KOPT-K1 (cell line): ENCODE measurements around the gene PLEKHA5.
"Not testable (repeated sequence)": the region's sequence is repeated elsewhere in the genome, so short reads cannot be mapped to it uniquely, and the experiment has no call there.

Source experiments
- H3K27ac ChIP-seq: fragments of 200-600 bp; sonication (generic); 2 replicates; pipeline ENCODE4 v1.5.1; 2016; ENCODE audit warnings: antibody characterized with exemption, mild to moderate bottlenecking, low read depth, low read length; ENCODE audit not compliant: poor library complexity, severe bottlenecking
- H3K36me3 ChIP-seq: fragments of 200-600 bp; sonication (generic); 2 replicates; pipeline ENCODE4 v1.5.1; 2017; ENCODE audit warnings: antibody characterized with exemption, mild to moderate bottlenecking, low read length, moderate library complexity; ENCODE audit not compliant: insufficient read depth
- H3K9me3 ChIP-seq: fragments of 200-600 bp; sonication (generic); 2 replicates; pipeline ENCODE4 v1.5.1; 2017; ENCODE audit warnings: antibody characterized with exemption, low read length, mild to moderate bottlenecking; ENCODE audit not compliant: insufficient read depth, poor library complexity, severe bottlenecking

The PLEKHA5 gene

DNA sequence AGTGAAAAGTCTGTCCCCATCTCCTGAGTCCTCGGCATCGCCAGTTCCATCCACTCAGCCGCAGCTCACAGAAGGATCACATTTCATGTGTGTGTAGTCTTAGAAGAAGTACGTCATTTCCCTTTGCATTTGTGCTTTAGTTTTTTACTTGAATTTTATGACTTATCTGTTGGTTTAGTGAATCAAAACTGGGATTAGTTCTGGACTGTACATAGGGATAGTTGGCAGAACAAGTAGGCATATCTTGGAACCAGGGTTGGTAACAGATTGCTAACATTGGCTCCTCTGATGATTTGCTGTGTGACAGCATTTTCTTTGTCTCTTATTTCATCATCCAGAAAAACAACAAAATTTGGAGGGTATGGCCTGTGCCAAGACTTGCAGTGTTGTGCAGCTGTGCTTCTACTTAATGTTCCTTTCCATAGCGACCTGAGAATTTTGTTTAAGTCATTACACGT is 240.2 kb downstream of the PLEKHA5 start:
- no peaks in the 10 kb centered on the region for H3K9me3 ChIP-seq
- no peaks in the 10 kb centered on the region for H3K36me3 ChIP-seq
- no peak overlapping the region for H3K27ac ChIP-seq

DNA sequence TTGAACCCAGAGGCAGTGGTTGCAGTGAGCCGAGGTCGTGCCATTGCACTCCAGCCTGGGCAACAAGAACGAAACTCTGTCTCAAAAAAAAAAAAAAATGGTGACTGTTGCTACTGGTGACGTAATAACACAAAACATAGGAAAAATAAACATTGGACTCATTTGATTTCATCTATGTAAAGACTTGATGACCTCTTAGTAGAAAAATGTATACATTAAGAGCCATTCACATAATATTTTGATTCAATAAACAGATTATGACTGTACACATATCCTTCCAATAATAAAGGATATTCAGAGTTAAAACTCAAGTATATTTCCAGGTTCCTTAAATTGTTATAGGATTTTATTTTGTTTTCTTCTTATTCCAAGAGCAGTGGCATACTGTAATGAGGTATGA is 244.1 kb downstream of the PLEKHA5 start:
- no peaks in the 10 kb centered on the region for H3K36me3 ChIP-seq

GRCh38 chr12:19375888-19376287 is 246.4 kb downstream of the PLEKHA5 start:
- no peaks in the 10 kb centered on the region for H3K36me3 ChIP-seq
- no peaks in the 10 kb centered on the region for H3K9me3 ChIP-seq
- no peak overlapping the region for H3K27ac ChIP-seq

More for the DNA sequence above, 244.1 kb downstream of the PLEKHA5 start:
- Histone ChIP-seq H3K9me3 (no peaks in the 10 kb centered on the region), H3K27ac (no peak overlapping the region)

- H3K9me3 ChIP-seq, result no peaks in the 10 kb centered on the region
- no peak overlapping the region for H3K27ac ChIP-seq
- no peaks in the 10 kb centered on the region for H3K36me3 ChIP-seq
Measured at GRCh38 chr12:19376691-19377090, 247.2 kb downstream of the PLEKHA5 start.

GRCh38 chr12:19382111-19382526 is 252.6 kb downstream of the PLEKHA5 start:
- Histone ChIP-seq H3K9me3 (no peaks in the 10 kb centered on the region), H3K27ac (no peak overlapping the region), H3K36me3 (no peaks in the 10 kb centered on the region)

DNA sequence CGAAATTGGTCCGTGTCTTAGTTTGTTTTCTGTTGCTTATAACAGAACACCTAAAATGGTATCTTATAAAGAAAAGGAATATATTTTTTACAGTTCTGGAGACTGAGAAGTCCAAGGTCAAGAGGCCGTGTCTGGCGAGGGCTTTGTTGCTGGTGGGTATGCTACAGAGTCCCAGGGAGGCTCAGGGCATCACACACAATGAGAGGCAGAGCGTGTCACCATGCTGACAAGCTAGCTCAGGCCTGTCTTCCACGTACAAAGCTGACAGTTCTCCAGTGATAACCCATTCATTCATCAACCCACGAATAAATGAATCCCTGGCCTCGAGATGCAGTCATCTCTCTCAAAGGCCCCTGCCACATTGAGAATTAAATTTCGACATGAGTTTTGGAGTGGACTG is 253.0 kb downstream of the PLEKHA5 start:
- H3K9me3 ChIP-seq, result no peaks in the 10 kb centered on the region
- H3K27ac ChIP-seq, result no peak overlapping the region

DNA sequence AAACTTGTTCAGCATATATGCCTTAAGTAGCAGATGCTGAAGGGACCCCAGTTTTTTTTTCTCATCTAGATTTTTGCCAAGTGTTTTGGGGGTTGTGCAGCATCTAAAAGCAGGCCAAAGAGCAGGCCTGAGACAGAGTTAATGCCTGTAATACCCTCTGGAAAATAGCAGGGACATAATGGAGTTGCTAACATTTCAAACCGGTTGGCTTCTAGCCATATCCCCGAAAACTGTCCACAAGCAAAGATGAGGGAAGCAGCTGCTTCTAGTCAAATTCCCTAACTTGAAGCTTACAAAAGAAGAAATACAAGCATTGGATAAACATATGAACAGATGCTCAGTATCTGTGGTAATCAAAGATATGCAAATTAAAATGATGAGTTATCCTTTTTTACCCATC is 257.6 kb downstream of the PLEKHA5 start:
- H3K27ac ChIP-seq, result no peak overlapping the region

More for the DNA sequence above, 253.0 kb downstream of the PLEKHA5 start:
- no peaks in the 10 kb centered on the region for H3K36me3 ChIP-seq

DNA sequence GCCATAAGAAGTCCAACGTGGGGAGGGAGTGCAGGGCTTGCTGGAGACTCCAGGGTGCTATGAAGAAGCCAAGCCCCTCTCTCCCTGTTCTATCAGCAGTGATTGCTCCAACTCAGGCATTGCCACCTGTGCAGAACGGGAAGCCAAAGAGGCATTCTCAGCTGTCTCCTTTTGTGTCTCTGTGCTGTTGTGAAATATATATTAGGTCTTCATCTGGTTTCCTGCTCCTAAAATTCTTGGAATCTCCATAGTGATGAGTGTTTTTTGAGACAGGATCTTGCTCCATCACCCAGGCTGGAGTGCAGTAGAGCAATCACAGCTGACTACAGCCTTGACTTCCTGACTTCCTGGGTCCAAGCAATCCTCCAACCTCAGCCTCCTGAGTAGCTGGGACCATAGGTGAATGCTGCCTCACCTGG is 258.6 kb downstream of the PLEKHA5 start:
- no peaks in the 10 kb centered on the region for H3K9me3 ChIP-seq
- H3K36me3 ChIP-seq, result no peaks in the 10 kb centered on the region
- no peak overlapping the region for H3K27ac ChIP-seq

More for the DNA sequence above, 257.6 kb downstream of the PLEKHA5 start:
- H3K36me3 ChIP-seq, result no peaks in the 10 kb centered on the region
- H3K9me3 ChIP-seq, result no peaks in the 10 kb centered on the region

GRCh38 chr12:19390051-19390598 is 260.6 kb downstream of the PLEKHA5 start:
- Histone ChIP-seq H3K9me3 (no peaks in the 10 kb centered on the region), H3K36me3 (no peaks in the 10 kb centered on the region), H3K27ac (no peak overlapping the region)

GRCh38 chr12:19392644-19393043 is 263.1 kb downstream of the PLEKHA5 start:
- H3K9me3 ChIP-seq, H3K36me3 ChIP-seq, H3K27ac ChIP-seq: not testable (repeated sequence)

- H3K36me3 ChIP-seq, result no peaks in the 10 kb centered on the region
- no peaks in the 10 kb centered on the region for H3K9me3 ChIP-seq
- H3K27ac ChIP-seq, result no peak overlapping the region
Measured at GRCh38 chr12:19394385-19394784, 264.9 kb downstream of the PLEKHA5 start.

DNA sequence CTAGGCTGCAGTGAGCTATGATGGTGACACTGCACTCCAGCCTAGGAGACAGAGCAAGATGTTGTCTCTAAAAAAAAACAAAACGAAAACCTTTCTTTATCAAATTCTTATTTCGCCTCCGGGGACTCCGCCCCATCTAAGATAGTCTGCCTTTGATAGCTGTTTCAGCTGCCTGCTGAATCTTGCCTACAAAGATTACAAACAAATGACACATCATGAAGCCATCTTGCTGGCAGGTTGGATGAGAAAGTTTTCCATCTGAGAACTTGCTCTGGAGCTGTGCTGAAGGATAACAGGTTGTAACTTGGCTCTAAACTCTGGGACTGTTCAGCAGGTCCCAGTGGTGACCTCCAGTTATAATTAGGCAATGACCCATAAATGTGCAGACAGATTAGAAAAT is 268.0 kb downstream of the PLEKHA5 start:
- no peaks in the 10 kb centered on the region for H3K9me3 ChIP-seq
- no peak overlapping the region for H3K27ac ChIP-seq
- no peaks in the 10 kb centered on the region for H3K36me3 ChIP-seq

- Histone ChIP-seq H3K27ac (no peak overlapping the region), H3K36me3 (no peaks in the 10 kb centered on the region), H3K9me3 (no peaks in the 10 kb centered on the region)
Measured at GRCh38 chr12:19398376-19399363, 269.1 kb downstream of the PLEKHA5 start.

DNA sequence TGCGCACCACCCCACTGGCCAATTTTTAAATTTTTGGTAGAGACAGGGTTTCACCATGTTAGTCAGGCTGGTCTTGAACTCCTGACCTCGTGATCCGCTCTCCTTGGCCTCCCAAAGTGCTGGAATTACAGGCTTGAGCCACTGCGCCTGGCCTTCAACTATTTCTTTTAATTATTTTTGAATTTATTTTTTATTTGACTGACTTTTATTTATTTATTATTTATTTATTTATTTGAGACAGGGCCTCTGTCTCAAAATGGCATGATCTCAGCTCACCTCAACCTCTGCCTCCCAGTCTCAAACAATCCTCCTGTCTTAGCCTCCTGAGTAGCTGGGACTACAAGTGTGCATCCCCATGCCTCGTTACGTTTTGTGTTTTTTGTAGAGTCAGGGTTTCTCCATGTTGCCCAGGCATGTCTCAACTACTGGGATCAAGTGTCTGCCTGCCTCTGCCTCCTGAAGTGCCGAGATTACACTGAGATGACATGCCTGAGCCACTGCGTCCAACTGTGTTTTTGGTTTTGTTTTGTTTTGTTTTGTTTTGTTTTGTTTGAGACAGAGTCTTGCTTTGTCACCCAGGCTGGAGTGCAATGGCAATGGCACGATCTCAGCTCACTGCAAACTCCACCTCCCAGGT is 271.2 kb downstream of the PLEKHA5 start:
- not testable (repeated sequence) for H3K36me3 ChIP-seq, H3K9me3 ChIP-seq, H3K27ac ChIP-seq

GRCh38 chr12:19402211-19402610 is 272.7 kb downstream of the PLEKHA5 start:
- peak overlapping the region; percentile 91 for H3K27ac ChIP-seq
- no peaks in the 10 kb centered on the region for H3K36me3 ChIP-seq
- H3K9me3 ChIP-seq, result no peaks in the 10 kb centered on the region
